GM12891 (cell line): ENCODE results near the gene ZC2HC1B.
"Not testable (repeated sequence)": the region's sequence is repeated elsewhere in the genome, so short reads cannot be mapped to it uniquely, and the experiment has no call there.

ENCODE experiments used
- PAX5 ChIP-seq: IDR thresholded peaks from 2 replicates; pipeline ENCODE4 v1.6.1; 2011; ENCODE audit warnings: low read length, moderate library complexity, mild to moderate bottlenecking; ENCODE audit not compliant: insufficient read depth, severe bottlenecking
- POLR2A ChIP-seq: IDR thresholded peaks from 2 replicates; pipeline ENCODE4 v1.6.1; 2011; ENCODE audit warnings: low read depth, low read length, control low read depth

DNA sequence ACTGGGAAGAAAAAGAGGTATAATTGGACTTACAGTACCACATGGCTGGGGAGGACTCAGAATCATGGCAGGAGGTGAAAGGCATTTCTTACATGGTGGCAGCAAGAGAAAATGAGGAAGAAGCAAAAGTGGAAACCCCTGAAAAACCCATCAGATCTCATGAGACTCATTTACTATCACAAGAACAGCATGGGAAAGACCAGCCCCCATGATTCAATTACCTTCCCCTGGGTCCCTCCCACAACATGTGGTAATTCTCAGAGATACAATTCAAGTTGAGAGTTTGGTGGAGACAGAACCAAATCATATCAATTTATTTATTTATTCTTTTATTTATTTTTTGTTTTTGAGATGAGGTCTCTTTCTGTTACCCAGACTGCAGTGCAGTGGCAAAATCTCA, 10.2 kb downstream of the ZC2HC1B start:
- not testable (repeated sequence) for TF ChIP-seq PAX5, POLR2A
